ENCODE results near the gene VCAN. TPM values are rescaled to one million over a fixed set of nuclear protein-coding genes. Genes with fewer than 3 reads are reported as not detected.

Gene VCAN
- total RNA-seq, 4 donors from 2014 or later: 26.8 to 148 (median 65.8) TPM

DNA sequence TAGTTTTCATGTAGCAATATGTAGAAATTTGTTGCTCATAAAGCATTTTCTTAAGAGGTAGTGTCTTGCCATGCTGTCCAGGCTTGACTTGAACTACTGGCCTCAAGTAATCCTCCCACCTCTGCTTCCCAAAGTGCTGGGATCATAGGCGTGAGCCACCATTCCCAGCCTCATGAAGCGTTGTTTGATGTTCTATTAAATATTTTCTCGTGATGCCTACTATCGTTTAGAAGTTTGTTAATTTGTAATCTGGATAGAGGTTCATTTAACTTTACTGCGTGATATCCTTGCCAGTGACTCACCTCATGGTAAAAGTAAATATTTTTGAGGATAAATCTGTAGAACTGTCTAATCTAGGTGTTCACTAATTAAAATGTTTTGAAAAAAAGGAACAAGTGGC, 82.6 kb downstream of the VCAN start:
- no peak for TF ChIP-seq POLR2AphosphoS5 (IDR thresholded peaks at IDR 0.05)
- TF ChIP-seq, protein P1, sequence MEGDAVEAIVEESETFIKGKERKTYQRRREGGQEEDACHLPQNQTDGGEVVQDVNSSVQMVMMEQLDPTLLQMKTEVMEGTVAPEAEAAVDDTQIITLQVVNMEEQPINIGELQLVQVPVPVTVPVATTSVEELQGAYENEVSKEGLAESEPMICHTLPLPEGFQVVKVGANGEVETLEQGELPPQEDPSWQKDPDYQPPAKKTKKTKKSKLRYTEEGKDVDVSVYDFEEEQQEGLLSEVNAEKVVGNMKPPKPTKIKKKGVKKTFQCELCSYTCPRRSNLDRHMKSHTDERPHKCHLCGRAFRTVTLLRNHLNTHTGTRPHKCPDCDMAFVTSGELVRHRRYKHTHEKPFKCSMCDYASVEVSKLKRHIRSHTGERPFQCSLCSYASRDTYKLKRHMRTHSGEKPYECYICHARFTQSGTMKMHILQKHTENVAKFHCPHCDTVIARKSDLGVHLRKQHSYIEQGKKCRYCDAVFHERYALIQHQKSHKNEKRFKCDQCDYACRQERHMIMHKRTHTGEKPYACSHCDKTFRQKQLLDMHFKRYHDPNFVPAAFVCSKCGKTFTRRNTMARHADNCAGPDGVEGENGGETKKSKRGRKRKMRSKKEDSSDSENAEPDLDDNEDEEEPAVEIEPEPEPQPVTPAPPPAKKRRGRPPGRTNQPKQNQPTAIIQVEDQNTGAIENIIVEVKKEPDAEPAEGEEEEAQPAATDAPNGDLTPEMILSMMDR (IDR thresholded peaks at IDR 0.05): no peak
- TF ChIP-seq EP300 (IDR thresholded peaks at IDR 0.05): no peak
- Histone ChIP-seq H3K27me3 (no peaks in the 10 kb centered on the region), H3K27ac (no peak overlapping the region), H3K9me3 (no peaks in the 10 kb centered on the region), H3K4me3 (no peak overlapping the region), H3K4me1 (peaks cover 0 to 9% (median 0%) of the 10 kb centered on the region in 3 donors), H3K36me3 (no peaks in the 10 kb centered on the region)
- WGBS, 2 donors (ENCODE audit: low coverage in 1 of 2): 94% methylated on average over 5 of the region's 5 CpGs
- no peak for ATAC-seq

DNA sequence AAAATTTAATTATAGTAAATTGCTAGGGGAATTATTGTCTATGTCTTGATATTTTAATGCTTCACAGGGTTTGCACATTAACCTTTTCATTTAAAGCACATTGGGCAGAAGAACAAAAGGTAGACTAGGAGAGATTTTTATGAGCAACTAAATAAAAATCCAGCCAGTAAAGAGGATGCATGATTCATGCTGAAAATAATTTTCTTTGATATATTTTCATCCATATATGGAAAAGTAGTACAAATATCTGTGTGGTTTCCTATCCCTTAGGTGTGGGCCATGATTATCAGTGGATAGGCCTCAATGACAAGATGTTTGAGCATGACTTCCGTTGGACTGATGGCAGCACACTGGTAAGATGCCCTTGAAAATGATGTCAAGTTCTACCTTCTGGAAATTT, 83.1 kb downstream of the VCAN start:
- H3K36me3 ChIP-seq: no peaks in the 10 kb centered on the region
- TF ChIP-seq, protein P1 (IDR thresholded peaks at IDR 0.05): no peak
- TF ChIP-seq EP300 (IDR thresholded peaks at IDR 0.05) (no peak), POLR2AphosphoS5 (IDR thresholded peaks at IDR 0.05) (no peak), POLR2A (IDR thresholded peaks at IDR 0.05) (no peak)
- ATAC-seq: no peak
- no peak overlapping the region for H3K27ac ChIP-seq
- H3K27me3 ChIP-seq: no peaks in the 10 kb centered on the region
- H3K4me1 ChIP-seq: peaks cover 0 to 9% (median 0%) of the 10 kb centered on the region in 3 donors
- H3K9me3 ChIP-seq: no peaks in the 10 kb centered on the region
- WGBS, 2 donors (ENCODE audit: low coverage in 1 of 2): 88% methylated on average over 1 of the region's 1 CpG; no CpG with 5 or more reads in 1 of the 2 donors
- no peak overlapping the region for H3K4me3 ChIP-seq

DNA sequence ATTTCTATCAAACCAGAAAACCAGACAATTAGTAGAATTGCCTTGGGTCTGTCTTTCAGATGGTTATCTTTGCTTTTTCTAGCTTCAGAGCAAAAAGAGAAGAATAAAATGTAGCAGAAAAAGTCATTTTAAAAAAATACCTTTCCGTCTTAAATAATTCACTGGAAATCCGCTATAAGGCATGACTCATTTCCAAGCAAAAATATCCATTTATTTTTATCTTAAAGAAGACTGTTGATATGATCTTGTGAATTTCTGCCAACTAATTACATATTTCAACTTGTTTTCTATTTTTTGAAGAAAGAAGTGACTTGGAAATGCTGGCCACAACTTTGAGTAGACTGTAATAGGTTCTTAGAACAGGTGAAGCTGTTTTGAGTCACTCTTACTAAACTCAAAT, 83.7 kb downstream of the VCAN start:
- no peak overlapping the region for H3K27ac ChIP-seq
- H3K4me3 ChIP-seq: no peak overlapping the region
- no peak for ATAC-seq
- H3K4me1 ChIP-seq: peaks cover 0 to 9% (median 0%) of the 10 kb centered on the region in 3 donors
- TF ChIP-seq EP300 (IDR thresholded peaks at IDR 0.05) (no peak), POLR2AphosphoS5 (IDR thresholded peaks at IDR 0.05) (no peak), POLR2A (IDR thresholded peaks at IDR 0.05) (no peak)
- TF ChIP-seq, protein P1 (IDR thresholded peaks at IDR 0.05): no peak
- H3K27me3 ChIP-seq: no peaks in the 10 kb centered on the region
- no peaks in the 10 kb centered on the region for H3K9me3 ChIP-seq
- 84 to 95% methylated on average over 2 of the region's 2 CpGs for WGBS, 2 donors (ENCODE audit: low coverage in 1 of 2)
- no peaks in the 10 kb centered on the region for H3K36me3 ChIP-seq

DNA sequence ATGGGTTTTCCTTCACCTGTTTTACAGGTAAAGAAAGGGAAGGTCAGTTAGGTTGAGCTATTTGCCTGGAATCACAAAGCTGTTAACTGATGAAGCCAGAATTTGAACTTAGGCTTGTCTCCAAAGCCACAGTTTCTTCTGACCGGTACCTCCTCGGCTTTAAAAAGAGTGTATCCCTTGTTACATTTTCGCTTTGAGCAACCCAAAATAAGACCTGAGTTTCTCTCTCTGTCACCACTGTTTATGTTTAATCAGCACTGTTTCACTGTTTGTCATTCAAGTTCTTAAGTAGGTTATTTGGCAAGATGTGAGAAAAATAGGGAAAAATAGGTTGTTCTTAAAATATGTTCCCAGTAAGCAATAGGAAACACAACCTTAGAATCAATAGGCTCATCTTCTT, 84.6 kb downstream of the VCAN start:
- TF ChIP-seq POLR2AphosphoS5 (IDR thresholded peaks at IDR 0.05): no peak
- TF ChIP-seq, protein P1 (IDR thresholded peaks at IDR 0.05): no peak
- TF ChIP-seq POLR2A (IDR thresholded peaks at IDR 0.05): no peak
- no peak for TF ChIP-seq EP300 (IDR thresholded peaks at IDR 0.05)
- Histone ChIP-seq H3K27ac (no peak overlapping the region), H3K9me3 (no peaks in the 10 kb centered on the region), H3K4me1 (peaks cover 0 to 9% (median 0%) of the 10 kb centered on the region in 3 donors), H3K27me3 (no peaks in the 10 kb centered on the region), H3K36me3 (no peaks in the 10 kb centered on the region), H3K4me3 (no peak overlapping the region)
- WGBS, 2 donors (ENCODE audit: low coverage in 1 of 2): 70 to 75% methylated on average over 3 of the region's 3 CpGs
- ATAC-seq: no peak

DNA sequence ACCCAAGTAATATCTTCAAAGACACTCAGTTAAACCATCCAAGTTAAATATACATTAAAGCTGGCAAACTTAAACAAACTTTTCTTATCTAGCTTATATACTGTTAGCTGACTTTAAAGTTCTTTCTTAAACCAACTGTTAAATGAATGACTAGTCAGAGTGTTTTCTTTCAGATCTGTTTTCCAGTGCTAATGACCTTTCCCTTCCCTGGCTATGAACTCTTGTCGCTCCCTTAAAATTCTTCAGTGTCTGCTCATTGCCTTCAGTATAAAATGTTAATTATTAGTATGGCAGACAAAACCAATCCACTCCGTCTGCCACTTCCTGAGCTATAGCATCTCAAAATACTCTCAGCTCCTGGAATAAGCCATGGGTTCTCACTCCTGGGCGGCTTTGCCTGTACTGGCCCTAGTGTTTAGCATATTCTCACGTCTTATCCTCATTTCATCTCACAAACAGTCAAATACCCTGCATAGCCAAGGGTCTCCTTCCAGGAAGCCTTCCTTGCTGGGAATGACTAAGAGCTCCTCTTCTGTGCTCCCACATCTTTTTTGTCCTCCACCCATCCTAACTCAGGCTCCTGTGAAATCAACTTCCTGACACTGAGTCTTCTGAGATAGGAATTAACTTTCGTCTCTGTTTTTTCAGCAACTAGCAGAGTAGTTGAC, 87.7 kb downstream of the VCAN start:
- no peak for ATAC-seq
- TF ChIP-seq, protein P1 (IDR thresholded peaks at IDR 0.05): no peak
- TF ChIP-seq POLR2A (IDR thresholded peaks at IDR 0.05) (no peak), POLR2AphosphoS5 (IDR thresholded peaks at IDR 0.05) (no peak), EP300 (IDR thresholded peaks at IDR 0.05) (no peak)
- Histone ChIP-seq H3K27me3 (no peaks in the 10 kb centered on the region), H3K36me3 (no peaks in the 10 kb centered on the region), H3K4me3 (no peak overlapping the region), H3K4me1 (peaks cover 0 to 14% (median 0%) of the 10 kb centered on the region in 3 donors), H3K9me3 (no peaks in the 10 kb centered on the region), H3K27ac (no peak overlapping the region)
- 58 to 63% methylated on average over 4 to 5 of the region's 5 CpGs for WGBS, 2 donors (ENCODE audit: low coverage in 1 of 2)
